Thyroid gland (tissue), 4 donors: ENCODE measurements around the gene DCTN3.

ENCODE experiments used
- POLR2A ChIP-seq, 2 donors: fragments of 450-650 bp; IDR thresholded peaks; one replicate each; pipeline ENCODE4 v1.6.1; 2017; ENCODE audit warnings: antibody characterized with exemption in 2 of 2, mild to moderate bottlenecking in 2 of 2, moderate library complexity in 1 of 2
- TF ChIP-seq, protein P1 (sequence below), 6 experiments: fragments of 200-600 bp in 3 of 6; fragments of 450-650 bp in 3 of 6; sonication (generic) in 3 of 6; IDR thresholded peaks; one replicate each; pipeline ENCODE4 v1.5.1; 2016 to 2019; ENCODE audit warnings: antibody characterized with exemption in 6 of 6, mild to moderate bottlenecking in 2 of 6, inconsistent platforms in 1 of 6, moderate library complexity in 1 of 6

DNA sequence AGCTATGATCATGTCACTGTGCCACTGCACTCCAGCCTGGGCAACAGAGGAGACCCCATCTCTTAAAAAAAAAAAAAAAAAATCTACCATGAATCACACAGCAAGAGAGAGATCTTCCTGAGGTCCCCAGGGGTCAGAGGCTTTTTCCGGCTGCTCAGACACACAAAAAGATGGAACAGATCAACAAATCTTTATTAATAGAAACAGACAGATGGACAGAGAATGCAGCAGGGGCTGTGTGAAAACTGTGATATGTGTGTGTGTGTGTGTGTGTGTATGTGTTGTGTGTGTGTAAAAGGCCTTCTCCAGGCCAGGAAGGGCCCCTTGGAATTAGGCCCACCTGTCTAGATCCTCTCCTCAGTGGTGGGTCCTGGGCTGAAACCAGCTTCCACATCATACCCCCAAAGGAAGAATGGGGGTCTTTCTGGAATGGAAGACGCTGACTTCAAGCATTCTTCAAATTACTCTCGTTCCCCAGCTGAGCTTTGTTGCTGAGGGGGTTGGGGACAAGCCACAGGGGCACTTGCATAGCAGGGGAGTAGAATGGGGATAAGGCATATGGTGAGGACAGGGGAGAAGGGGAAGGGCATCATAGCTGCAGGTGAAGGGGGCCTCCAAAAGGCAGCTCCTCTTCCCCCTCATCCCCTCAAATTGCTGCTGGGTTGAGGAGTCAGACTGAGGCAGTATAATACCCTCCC, 14.4 kb upstream of the DCTN3 start:
- no peak for TF ChIP-seq POLR2A (IDR thresholded peaks at IDR 0.05)
- TF ChIP-seq, protein P1, sequence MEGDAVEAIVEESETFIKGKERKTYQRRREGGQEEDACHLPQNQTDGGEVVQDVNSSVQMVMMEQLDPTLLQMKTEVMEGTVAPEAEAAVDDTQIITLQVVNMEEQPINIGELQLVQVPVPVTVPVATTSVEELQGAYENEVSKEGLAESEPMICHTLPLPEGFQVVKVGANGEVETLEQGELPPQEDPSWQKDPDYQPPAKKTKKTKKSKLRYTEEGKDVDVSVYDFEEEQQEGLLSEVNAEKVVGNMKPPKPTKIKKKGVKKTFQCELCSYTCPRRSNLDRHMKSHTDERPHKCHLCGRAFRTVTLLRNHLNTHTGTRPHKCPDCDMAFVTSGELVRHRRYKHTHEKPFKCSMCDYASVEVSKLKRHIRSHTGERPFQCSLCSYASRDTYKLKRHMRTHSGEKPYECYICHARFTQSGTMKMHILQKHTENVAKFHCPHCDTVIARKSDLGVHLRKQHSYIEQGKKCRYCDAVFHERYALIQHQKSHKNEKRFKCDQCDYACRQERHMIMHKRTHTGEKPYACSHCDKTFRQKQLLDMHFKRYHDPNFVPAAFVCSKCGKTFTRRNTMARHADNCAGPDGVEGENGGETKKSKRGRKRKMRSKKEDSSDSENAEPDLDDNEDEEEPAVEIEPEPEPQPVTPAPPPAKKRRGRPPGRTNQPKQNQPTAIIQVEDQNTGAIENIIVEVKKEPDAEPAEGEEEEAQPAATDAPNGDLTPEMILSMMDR (IDR thresholded peaks at IDR 0.05): no peak
